Gastrocnemius medialis (tissue), 4 donors: ENCODE measurements around the gene KIF20B. TPM values are rescaled to one million over a fixed set of nuclear protein-coding genes. Genes with fewer than 3 reads are reported as not detected.

ENCODE experiments used
- ATAC-seq, 2 donors: fragments of 150-250 bp; one replicate each; pipeline ENCODE4 v1.9.1; 2016
- DNase-seq, 2 donors: peaks; one replicate each; pipeline ENCODE4 v3.0.0-alpha.2; 2019
- H3K27ac ChIP-seq, 4 donors: fragments of 200-600 bp; sonication (generic); 1 replicate in 1 of 4; 2 replicates in 3 of 4; pipeline ENCODE4 v1.5.1; 2016 to 2018; ENCODE audit warnings: mild to moderate bottlenecking in 2 of 4, moderate library complexity in 1 of 4
- H3K27me3 ChIP-seq, 3 donors: fragments of 200-600 bp; sonication (generic) in 2 of 3; 1 replicate in 1 of 3; 2 replicates in 2 of 3; pipeline versions ENCODE4 v1.5.1 to v1.6.0; 2016 to 2019; ENCODE audit warnings: mild to moderate bottlenecking in 1 of 3, moderate library complexity in 1 of 3
- H3K36me3 ChIP-seq, 2 donors: fragments of 200-600 bp; sonication (generic) in 1 of 2; one replicate each; pipeline ENCODE4 v1.5.1; 2017 to 2018
- H3K4me1 ChIP-seq, 2 donors: fragments of 200-600 bp; sonication (generic) in 1 of 2; one replicate each; pipeline ENCODE4 v1.5.1; 2016 to 2017; ENCODE audit warnings: mild to moderate bottlenecking in 2 of 2
- H3K4me3 ChIP-seq, 4 donors: fragments of 200-600 bp; sonication (generic) in 3 of 4; 1 replicate in 1 of 4; 2 replicates in 3 of 4; pipeline ENCODE4 v1.5.1; 2016 to 2019; ENCODE audit warnings: mild to moderate bottlenecking in 2 of 4
- H3K9me3 ChIP-seq, 3 donors: fragments of 200-600 bp; sonication (generic) in 2 of 3; 1 replicate in 1 of 3; 2 replicates in 2 of 3; pipeline ENCODE4 v1.5.1; 2016 to 2019
- POLR2A ChIP-seq, 2 donors: fragments of 450-650 bp; IDR thresholded peaks; one replicate each; pipeline ENCODE4 v1.6.1; 2017; ENCODE audit warnings: antibody characterized with exemption in 2 of 2, mild to moderate bottlenecking in 2 of 2, moderate library complexity in 2 of 2
- in situ Hi-C, 4 donors: fragments of 200-750 bp; cut with MboI; loops; one replicate each; pipeline versions ENCODE4 v1.15.0 to v1.8.0; 2017; ENCODE audit warnings: low sequenced_read_pairs in 4 of 4
- intact Hi-C: fragments of 100-400 bp; cut with DNase I; formaldehyde crosslinking; loops from one replicate; pipeline ENCODE4 v1.15.1; 2023; ENCODE audit warnings: low total_unique reads
- total RNA-seq, 4 donors: library from RNA; depleted of rRNA; stranded (reverse); fragments of >200 nt; gene quantifications; one replicate each; pipeline versions ENCODE4 v1.1.0 to v1.2.3, GENCODE V29; 2016
- TF ChIP-seq, protein P1 (sequence below), 5 experiments: fragments of 450-650 bp in 3 of 5; fragments of 200-600 bp in 2 of 5; sonication (generic) in 2 of 5; IDR thresholded peaks in 4 of 5; conservative IDR thresholded peaks in 1 of 5; 1 replicate in 4 of 5; 2 replicates in 1 of 5; pipeline ENCODE4 v1.5.1; 2016 to 2019; ENCODE audit warnings: antibody characterized with exemption in 5 of 5, mild to moderate bottlenecking in 3 of 5, moderate library complexity in 3 of 5

Gene KIF20B, protein sequence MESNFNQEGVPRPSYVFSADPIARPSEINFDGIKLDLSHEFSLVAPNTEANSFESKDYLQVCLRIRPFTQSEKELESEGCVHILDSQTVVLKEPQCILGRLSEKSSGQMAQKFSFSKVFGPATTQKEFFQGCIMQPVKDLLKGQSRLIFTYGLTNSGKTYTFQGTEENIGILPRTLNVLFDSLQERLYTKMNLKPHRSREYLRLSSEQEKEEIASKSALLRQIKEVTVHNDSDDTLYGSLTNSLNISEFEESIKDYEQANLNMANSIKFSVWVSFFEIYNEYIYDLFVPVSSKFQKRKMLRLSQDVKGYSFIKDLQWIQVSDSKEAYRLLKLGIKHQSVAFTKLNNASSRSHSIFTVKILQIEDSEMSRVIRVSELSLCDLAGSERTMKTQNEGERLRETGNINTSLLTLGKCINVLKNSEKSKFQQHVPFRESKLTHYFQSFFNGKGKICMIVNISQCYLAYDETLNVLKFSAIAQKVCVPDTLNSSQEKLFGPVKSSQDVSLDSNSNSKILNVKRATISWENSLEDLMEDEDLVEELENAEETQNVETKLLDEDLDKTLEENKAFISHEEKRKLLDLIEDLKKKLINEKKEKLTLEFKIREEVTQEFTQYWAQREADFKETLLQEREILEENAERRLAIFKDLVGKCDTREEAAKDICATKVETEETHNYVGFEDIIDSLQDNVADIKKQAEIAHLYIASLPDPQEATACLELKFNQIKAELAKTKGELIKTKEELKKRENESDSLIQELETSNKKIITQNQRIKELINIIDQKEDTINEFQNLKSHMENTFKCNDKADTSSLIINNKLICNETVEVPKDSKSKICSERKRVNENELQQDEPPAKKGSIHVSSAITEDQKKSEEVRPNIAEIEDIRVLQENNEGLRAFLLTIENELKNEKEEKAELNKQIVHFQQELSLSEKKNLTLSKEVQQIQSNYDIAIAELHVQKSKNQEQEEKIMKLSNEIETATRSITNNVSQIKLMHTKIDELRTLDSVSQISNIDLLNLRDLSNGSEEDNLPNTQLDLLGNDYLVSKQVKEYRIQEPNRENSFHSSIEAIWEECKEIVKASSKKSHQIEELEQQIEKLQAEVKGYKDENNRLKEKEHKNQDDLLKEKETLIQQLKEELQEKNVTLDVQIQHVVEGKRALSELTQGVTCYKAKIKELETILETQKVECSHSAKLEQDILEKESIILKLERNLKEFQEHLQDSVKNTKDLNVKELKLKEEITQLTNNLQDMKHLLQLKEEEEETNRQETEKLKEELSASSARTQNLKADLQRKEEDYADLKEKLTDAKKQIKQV (N-terminal part only)
- 1 to 10 TPM in 1 of 4 donors, under 1 TPM in 3; 0.65 to 1.0 (median 0.86) TPM for total RNA-seq

GRCh38 chr10:89701242-89702120, at the start of gene KIF20B:
Gene KIF20B (plus strand): TSS chr10:89701590. CDS start chr10:89705295, 3,705 bp downstream.
- DNase-seq (peak; percentile 93 to 94), ATAC-seq (peak; percentile 99 to 100)
- Histone ChIP-seq H3K4me3 (peak within 1 kb of the TSS; percentile 73 to 89 (median 82)), H3K4me1 (peaks cover 9 to 21% of the 10 kb centered on the region in 2 donors), H3K27ac (peak within 1 kb of the TSS; percentile 89 to 93 (median 91)), H3K9me3 (no peaks in the 10 kb centered on the region), H3K36me3 (no peaks in the 10 kb centered on the region), H3K27me3 (no peaks in the 10 kb centered on the region)
- TF ChIP-seq, protein P1, sequence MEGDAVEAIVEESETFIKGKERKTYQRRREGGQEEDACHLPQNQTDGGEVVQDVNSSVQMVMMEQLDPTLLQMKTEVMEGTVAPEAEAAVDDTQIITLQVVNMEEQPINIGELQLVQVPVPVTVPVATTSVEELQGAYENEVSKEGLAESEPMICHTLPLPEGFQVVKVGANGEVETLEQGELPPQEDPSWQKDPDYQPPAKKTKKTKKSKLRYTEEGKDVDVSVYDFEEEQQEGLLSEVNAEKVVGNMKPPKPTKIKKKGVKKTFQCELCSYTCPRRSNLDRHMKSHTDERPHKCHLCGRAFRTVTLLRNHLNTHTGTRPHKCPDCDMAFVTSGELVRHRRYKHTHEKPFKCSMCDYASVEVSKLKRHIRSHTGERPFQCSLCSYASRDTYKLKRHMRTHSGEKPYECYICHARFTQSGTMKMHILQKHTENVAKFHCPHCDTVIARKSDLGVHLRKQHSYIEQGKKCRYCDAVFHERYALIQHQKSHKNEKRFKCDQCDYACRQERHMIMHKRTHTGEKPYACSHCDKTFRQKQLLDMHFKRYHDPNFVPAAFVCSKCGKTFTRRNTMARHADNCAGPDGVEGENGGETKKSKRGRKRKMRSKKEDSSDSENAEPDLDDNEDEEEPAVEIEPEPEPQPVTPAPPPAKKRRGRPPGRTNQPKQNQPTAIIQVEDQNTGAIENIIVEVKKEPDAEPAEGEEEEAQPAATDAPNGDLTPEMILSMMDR (IDR thresholded peaks at IDR 0.05 in 4 of 5, conservative IDR thresholded peaks at IDR 0.05 in 1 of 5), result peak in 4 of 5 experiments; percentile 55 to 75 (median 66)
- TF ChIP-seq POLR2A (IDR thresholded peaks at IDR 0.05), result peak; percentile 34 to 57
- in situ Hi-C loops, result loop anchor here (5.0 to 25.0 kb wide), 5 partner anchors 57 to 277 kb away; partner anchors contain the start of gene PANK1 (in 1 of the 4)
- intact Hi-C loops, result loop anchor here (1.0 to 5.0 kb wide), 4 partner anchors 56 to 449 kb away; partner anchors contain the start of genes LIPA and PANK1

GRCh38 chr10:89651916-89652573, 49.3 kb upstream of the KIF20B start:
- H3K4me1 ChIP-seq, result peaks cover 9 to 15% of the 10 kb centered on the region in 2 donors
- H3K27me3 ChIP-seq, result no peaks in the 10 kb centered on the region
- H3K27ac ChIP-seq, result no peak overlapping the region
- H3K9me3 ChIP-seq, result no peaks in the 10 kb centered on the region
- in situ Hi-C loops, result no loop called here
- DNase-seq (no peak), ATAC-seq (no peak)
- H3K36me3 ChIP-seq, result no peaks in the 10 kb centered on the region
- H3K4me3 ChIP-seq, result no peak overlapping the region
- no peak for TF ChIP-seq POLR2A (IDR thresholded peaks at IDR 0.05)
- TF ChIP-seq, protein P1 (IDR thresholded peaks at IDR 0.05 in 4 of 5, conservative IDR thresholded peaks at IDR 0.05 in 1 of 5), result no peak
- intact Hi-C loops, result no loop called here

- no peaks in the 10 kb centered on the region for H3K36me3 ChIP-seq
- intact Hi-C loops (no loop called here), in situ Hi-C loops (no loop called here)
- TF ChIP-seq, protein P1 (IDR thresholded peaks at IDR 0.05 in 4 of 5, conservative IDR thresholded peaks at IDR 0.05 in 1 of 5), result no peak
- no peak for TF ChIP-seq POLR2A (IDR thresholded peaks at IDR 0.05)
- no peak overlapping the region for H3K4me3 ChIP-seq
- ATAC-seq (no peak), DNase-seq (no peak)
- H3K27ac ChIP-seq, result no peak overlapping the region
- H3K9me3 ChIP-seq, result no peaks in the 10 kb centered on the region
- peaks cover under 1 to 8% of the 10 kb centered on the region in 2 donors for H3K4me1 ChIP-seq
- no peaks in the 10 kb centered on the region for H3K27me3 ChIP-seq
These were observed 48.5 kb upstream of the KIF20B start for GRCh38 chr10:89652806-89653370.
